SK-N-SH (cell line): ENCODE data around the gene WDFY2.

Source experiments
- CHD2 ChIP-seq: fragments of 150-350 bp; IDR thresholded peaks from 2 replicates; pipeline ENCODE4 v1.6.1; 2018; ENCODE audit warnings: low read length; ENCODE audit not compliant: partially characterized antibody
- CTCF ChIP-seq: fragments of 200-600 bp; sonication (generic); IDR thresholded peaks from 2 replicates; pipeline ENCODE4 v1.6.1; 2017; ENCODE audit warnings: antibody characterized with exemption, mild to moderate bottlenecking, moderate library complexity
- ELF1 ChIP-seq: IDR thresholded peaks from 2 replicates; pipeline ENCODE4 v1.4.0; 2012
- EP300 ChIP-seq, 2 experiments: IDR thresholded peaks; 2 replicates each; pipeline versions ENCODE4 v1.4.0 to v1.6.1; 2012; ENCODE audit warnings: borderline replicate concordance in 1 of 2, low read depth in 1 of 2, low read length in 1 of 2
- POLR2AphosphoS5 ChIP-seq: IDR thresholded peaks from 2 replicates; pipeline ENCODE4 v1.6.1; 2012; ENCODE audit warnings: low read depth, low read length
- TAF1 ChIP-seq: IDR thresholded peaks from 2 replicates; pipeline ENCODE4 v1.6.1; 2012; ENCODE audit warnings: low read depth, mild to moderate bottlenecking, low read length, moderate library complexity, borderline replicate concordance

GRCh38 chr13:51783428-51784094 lies 199.3 kb downstream of the WDFY2 start:
- TF ChIP-seq TAF1 (no peak), CTCF (no peak), EP300 (IDR thresholded peaks at IDR 0.05; ENCODE audit: borderline replicate concordance in 1 of 2, low read depth in 1 of 2, low read length in 1 of 2) (no peak), CHD2 (no peak), ELF1 (no peak), POLR2AphosphoS5 (no peak)
